ENCODE results near the gene CSRP1. TPM values are rescaled to one million over a fixed set of nuclear protein-coding genes. Genes with fewer than 3 reads are reported as not detected.

Gene CSRP1
- total RNA-seq, 1 donor = 480 TPM

DNA sequence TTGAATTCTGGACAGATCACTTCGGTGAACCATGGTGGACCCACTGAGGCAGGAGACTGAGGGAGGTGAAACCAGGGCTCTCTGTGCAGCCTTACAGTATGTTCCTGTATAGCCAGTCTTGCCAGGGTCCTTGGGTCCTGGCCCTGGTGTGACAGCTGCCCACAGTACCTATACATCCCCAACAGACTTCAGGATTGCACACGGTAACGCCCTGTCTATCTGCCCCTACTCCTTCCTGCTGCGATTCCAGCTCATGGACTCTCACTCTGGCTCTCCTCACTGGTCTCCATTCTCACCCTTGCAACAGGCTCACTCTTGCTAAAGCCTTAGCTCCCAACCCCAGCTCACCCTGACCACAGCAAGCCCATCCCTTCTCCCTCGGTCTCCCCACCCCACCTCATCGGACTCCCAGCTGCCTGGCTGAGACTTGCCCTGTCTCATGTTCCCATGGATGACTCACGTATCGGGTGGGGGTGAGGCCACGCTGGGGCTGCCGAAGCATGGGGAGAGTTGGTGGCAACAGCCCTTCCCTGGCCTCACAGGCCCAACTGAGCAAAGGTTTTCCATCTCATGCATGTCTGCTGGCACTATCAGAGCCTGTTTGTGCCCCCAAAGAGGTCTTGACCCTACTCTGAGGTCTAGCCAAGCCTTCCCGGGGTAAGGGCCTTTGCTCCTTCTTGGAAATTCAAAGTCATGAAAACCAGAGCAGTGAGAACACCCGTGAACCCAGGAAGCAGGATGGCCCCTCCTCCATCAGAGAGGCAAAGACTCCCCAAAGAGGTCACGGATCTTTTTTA is 45.1 kb downstream of the CSRP1 start:
- H3K4me3 ChIP-seq (ENCODE audit: insufficient read depth, low read length) = peak overlapping the region; percentile 15
- peaks cover 16% of the 10 kb centered on the region for H4K20me1 ChIP-seq (ENCODE audit: insufficient read depth, low read length)
- H3K4me1 ChIP-seq (ENCODE audit: insufficient read depth, low read length) = peaks cover 71% of the 10 kb centered on the region
- H3K27ac ChIP-seq (ENCODE audit: low read depth, low read length) = peak overlapping the region; percentile 98
- peak overlapping the region; percentile 75 for H3K4me2 ChIP-seq (ENCODE audit: insufficient read depth, low read length)
- H3K27me3 ChIP-seq (ENCODE audit: insufficient read depth, low read length) = no peaks in the 10 kb centered on the region
- TF ChIP-seq, protein P1, sequence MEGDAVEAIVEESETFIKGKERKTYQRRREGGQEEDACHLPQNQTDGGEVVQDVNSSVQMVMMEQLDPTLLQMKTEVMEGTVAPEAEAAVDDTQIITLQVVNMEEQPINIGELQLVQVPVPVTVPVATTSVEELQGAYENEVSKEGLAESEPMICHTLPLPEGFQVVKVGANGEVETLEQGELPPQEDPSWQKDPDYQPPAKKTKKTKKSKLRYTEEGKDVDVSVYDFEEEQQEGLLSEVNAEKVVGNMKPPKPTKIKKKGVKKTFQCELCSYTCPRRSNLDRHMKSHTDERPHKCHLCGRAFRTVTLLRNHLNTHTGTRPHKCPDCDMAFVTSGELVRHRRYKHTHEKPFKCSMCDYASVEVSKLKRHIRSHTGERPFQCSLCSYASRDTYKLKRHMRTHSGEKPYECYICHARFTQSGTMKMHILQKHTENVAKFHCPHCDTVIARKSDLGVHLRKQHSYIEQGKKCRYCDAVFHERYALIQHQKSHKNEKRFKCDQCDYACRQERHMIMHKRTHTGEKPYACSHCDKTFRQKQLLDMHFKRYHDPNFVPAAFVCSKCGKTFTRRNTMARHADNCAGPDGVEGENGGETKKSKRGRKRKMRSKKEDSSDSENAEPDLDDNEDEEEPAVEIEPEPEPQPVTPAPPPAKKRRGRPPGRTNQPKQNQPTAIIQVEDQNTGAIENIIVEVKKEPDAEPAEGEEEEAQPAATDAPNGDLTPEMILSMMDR (IDR thresholded peaks at IDR 0.05; ENCODE audit: extremely low read depth, low read depth, low read length) = no peak
- no peak overlapping the region for H2AFZ ChIP-seq (ENCODE audit: low read length)
- DNase-seq (ENCODE audit: insufficient read length, low spot score, missing footprints) = peak; percentile 98
- H3K36me3 ChIP-seq (ENCODE audit: insufficient read depth, low read length) = peaks cover 25% of the 10 kb centered on the region
- H3K9me3 ChIP-seq (ENCODE audit: low read depth, low read length) = no peaks in the 10 kb centered on the region
- H3K79me2 ChIP-seq (ENCODE audit: insufficient read depth, low read length) = peaks cover 34% of the 10 kb centered on the region

DNA sequence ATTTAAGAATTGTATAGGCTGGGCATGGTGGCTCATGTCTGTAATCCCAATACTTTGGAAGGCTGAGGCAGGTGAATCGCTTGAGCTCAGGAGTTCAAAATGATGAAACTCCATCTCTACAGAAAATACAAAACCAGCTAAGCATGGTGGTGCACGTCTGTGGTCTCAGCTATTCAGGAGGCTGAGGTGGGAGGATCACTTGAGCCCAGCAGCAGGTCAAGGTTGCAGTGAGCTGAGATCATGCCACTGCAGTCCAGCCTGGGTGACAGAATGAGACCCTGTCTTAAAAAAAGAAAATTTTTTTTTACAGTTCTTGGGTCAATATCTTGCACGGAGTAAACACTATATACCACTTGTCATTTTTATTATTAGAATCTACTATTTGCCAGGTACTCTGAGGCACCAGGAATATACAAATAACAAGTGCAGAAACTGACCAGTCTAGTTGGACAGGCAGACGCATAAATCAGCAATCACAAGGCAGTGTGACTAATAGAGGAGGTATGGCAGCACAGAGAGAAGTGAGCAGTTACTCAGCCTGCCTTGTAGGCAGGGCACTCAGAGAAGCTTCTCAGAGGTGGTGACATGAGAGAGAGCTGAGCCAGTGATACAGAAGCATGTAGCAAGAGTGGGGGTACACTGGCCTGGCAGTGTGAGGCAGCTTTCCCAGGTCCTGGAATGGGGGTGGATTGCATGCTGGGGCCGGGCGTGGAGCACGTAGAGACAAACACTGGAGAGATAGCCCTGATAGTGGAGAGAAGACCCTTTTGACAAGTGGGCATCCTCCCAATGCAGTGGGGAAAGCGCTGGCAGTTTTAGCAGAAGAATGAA is 45.9 kb downstream of the CSRP1 start:
- Histone ChIP-seq H3K27ac (ENCODE audit: low read depth, low read length) (peak overlapping the region; percentile 98), H3K79me2 (ENCODE audit: insufficient read depth, low read length) (peaks cover 25% of the 10 kb centered on the region), H3K4me1 (ENCODE audit: insufficient read depth, low read length) (peaks cover 73% of the 10 kb centered on the region), H3K36me3 (ENCODE audit: insufficient read depth, low read length) (peaks cover 21% of the 10 kb centered on the region), H2AFZ (ENCODE audit: low read length) (no peak overlapping the region), H4K20me1 (ENCODE audit: insufficient read depth, low read length) (peaks cover 8% of the 10 kb centered on the region), H3K4me3 (ENCODE audit: insufficient read depth, low read length) (peak overlapping the region; percentile 15), H3K9me3 (ENCODE audit: low read depth, low read length) (no peaks in the 10 kb centered on the region), H3K4me2 (ENCODE audit: insufficient read depth, low read length) (peak overlapping the region; percentile 75), H3K27me3 (ENCODE audit: insufficient read depth, low read length) (no peaks in the 10 kb centered on the region)
- DNase-seq (ENCODE audit: insufficient read length, low spot score, missing footprints) = peak; percentile 94
- TF ChIP-seq, protein P1 (IDR thresholded peaks at IDR 0.05; ENCODE audit: extremely low read depth, low read depth, low read length) = no peak

DNA sequence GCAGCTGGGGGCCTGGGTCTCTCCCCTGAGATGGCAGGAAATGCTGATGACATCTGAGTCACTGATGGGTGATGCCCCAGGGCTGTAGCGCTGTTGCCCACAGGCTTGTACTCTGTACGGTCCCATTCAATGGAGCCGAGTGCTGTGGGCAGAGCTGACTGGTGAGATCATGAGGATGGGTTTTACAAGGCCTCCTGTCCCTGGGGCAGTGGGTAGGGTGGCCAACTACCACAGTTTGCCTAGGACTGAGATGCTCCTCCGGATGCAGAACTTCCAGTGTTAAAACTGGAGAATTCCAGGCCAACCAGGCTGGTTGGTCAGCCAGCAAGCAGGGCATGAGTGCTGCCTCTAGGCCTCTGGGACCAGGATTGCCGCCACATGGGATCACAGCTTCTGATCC is 47.1 kb downstream of the CSRP1 start:
- Histone ChIP-seq H3K27me3 (ENCODE audit: insufficient read depth, low read length) (no peaks in the 10 kb centered on the region), H3K9me3 (ENCODE audit: low read depth, low read length) (no peaks in the 10 kb centered on the region), H4K20me1 (ENCODE audit: insufficient read depth, low read length) (no peaks in the 10 kb centered on the region), H2AFZ (ENCODE audit: low read length) (no peak overlapping the region), H3K79me2 (ENCODE audit: insufficient read depth, low read length) (peaks cover 13% of the 10 kb centered on the region), H3K4me3 (ENCODE audit: insufficient read depth, low read length) (no peak overlapping the region), H3K27ac (ENCODE audit: low read depth, low read length) (peak overlapping the region; percentile 98), H3K4me1 (ENCODE audit: insufficient read depth, low read length) (peaks cover 69% of the 10 kb centered on the region), H3K36me3 (ENCODE audit: insufficient read depth, low read length) (peaks cover 8% of the 10 kb centered on the region), H3K4me2 (ENCODE audit: insufficient read depth, low read length) (no peak overlapping the region)
- no peak for DNase-seq (ENCODE audit: insufficient read length, low spot score, missing footprints)
- TF ChIP-seq, protein P1 (IDR thresholded peaks at IDR 0.05; ENCODE audit: extremely low read depth, low read depth, low read length) = no peak

DNA sequence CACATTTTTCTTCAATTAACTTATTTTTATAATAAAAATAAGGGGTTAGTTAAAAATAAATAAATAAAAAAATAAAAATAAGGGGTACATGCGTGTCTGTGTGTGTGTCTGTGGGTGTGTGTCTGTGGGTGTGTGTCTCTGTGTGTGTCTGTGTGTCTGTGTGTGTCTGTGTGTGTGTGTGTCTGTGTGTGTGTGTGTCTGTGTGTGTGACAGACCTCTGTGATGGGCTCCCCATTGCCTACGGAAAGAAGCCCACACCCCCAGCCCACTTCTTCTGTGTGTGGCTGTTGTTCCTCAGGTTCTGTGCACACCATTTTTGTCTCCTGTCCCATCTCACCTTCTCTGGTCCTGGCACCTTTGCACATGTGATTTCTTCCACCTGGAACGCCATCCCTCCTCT is 47.9 kb downstream of the CSRP1 start:
- TF ChIP-seq, protein P1 (IDR thresholded peaks at IDR 0.05; ENCODE audit: extremely low read depth, low read depth, low read length) = no peak
- Histone ChIP-seq H3K4me1 (ENCODE audit: insufficient read depth, low read length) (peaks cover 77% of the 10 kb centered on the region), H3K27me3 (ENCODE audit: insufficient read depth, low read length) (no peaks in the 10 kb centered on the region)

More for the DNA sequence above, 47.9 kb downstream of the CSRP1 start:
- peaks cover 6% of the 10 kb centered on the region for H3K79me2 ChIP-seq (ENCODE audit: insufficient read depth, low read length)
- DNase-seq (ENCODE audit: insufficient read length, low spot score, missing footprints) = no peak
- H2AFZ ChIP-seq (ENCODE audit: low read length) = no peak overlapping the region
- no peak overlapping the region for H3K4me3 ChIP-seq (ENCODE audit: insufficient read depth, low read length)
- H3K9me3 ChIP-seq (ENCODE audit: low read depth, low read length) = no peaks in the 10 kb centered on the region
- H3K36me3 ChIP-seq (ENCODE audit: insufficient read depth, low read length) = peaks cover 1% of the 10 kb centered on the region
- no peaks in the 10 kb centered on the region for H4K20me1 ChIP-seq (ENCODE audit: insufficient read depth, low read length)
- H3K27ac ChIP-seq (ENCODE audit: low read depth, low read length) = peak overlapping the region; percentile 98
- no peak overlapping the region for H3K4me2 ChIP-seq (ENCODE audit: insufficient read depth, low read length)
